Thoracic aorta (tissue), 2 donors: ENCODE results near the gene AMOTL2. TPM values are rescaled to one million over a fixed set of nuclear protein-coding genes. Genes with fewer than 3 reads are reported as not detected.

ENCODE experiments used
- ATAC-seq: fragments of 150-250 bp; one replicate; pipeline ENCODE4 v1.8.0; 2017; ENCODE audit warnings: low read depth; ENCODE audit not compliant: insufficient number of reproducible peaks, low FRiP score
- DNase-seq: peaks from one replicate; pipeline ENCODE4 v3.0.0-alpha.2; 2020; ENCODE audit warnings: low spot score
- H3K27ac ChIP-seq, 2 donors: fragments of 200-600 bp; sonication (generic); 1 replicate in 1 of 2; 2 replicates in 1 of 2; pipeline ENCODE4 v1.5.1; 2016; ENCODE audit warnings: mild to moderate bottlenecking in 2 of 2, moderate library complexity in 2 of 2
- H3K27me3 ChIP-seq: fragments of 200-600 bp; sonication (generic); replicated peaks from 2 replicates; pipeline ENCODE4 v1.6.0; 2016; ENCODE audit warnings: mild to moderate bottlenecking; ENCODE audit not compliant: insufficient read depth
- H3K36me3 ChIP-seq: fragments of 200-600 bp; sonication (generic); one replicate; pipeline ENCODE4 v1.5.1; 2016
- H3K4me1 ChIP-seq, 2 donors: fragments of 200-600 bp; sonication (generic); 1 replicate in 1 of 2; 2 replicates in 1 of 2; pipeline versions ENCODE4 v1.5.1 to v1.6.0; 2016; ENCODE audit warnings: low read depth in 2 of 2, mild to moderate bottlenecking in 1 of 2; ENCODE audit not compliant: control insufficient read depth in 1 of 2
- H3K4me3 ChIP-seq: fragments of 200-600 bp; sonication (generic); 2 replicates; pipeline ENCODE4 v1.5.1; 2016; ENCODE audit warnings: mild to moderate bottlenecking
- H3K9me3 ChIP-seq: fragments of 200-600 bp; sonication (generic); 2 replicates; pipeline ENCODE4 v1.5.1; 2016
- CTCF ChIP-seq: fragments of 200-600 bp; sonication (generic); IDR thresholded peaks from one replicate; pipeline ENCODE4 v1.5.1; 2019; ENCODE audit warnings: antibody characterized with exemption
- total RNA-seq, 2 donors: library from RNA; depleted of rRNA; stranded (reverse); fragments of >200 nt; gene quantifications; one replicate each; pipeline versions ENCODE4 v1.1.0 to v1.2.3, GENCODE V29; 2016

AMOTL2 gene
- total RNA-seq, 2 donors from 2014 or later: 62.4 to 161 TPM

- H3K27ac ChIP-seq: peak overlapping the region; percentile 73 to 98
- H3K4me1 ChIP-seq: peaks cover 66 to 83% of the 10 kb centered on the region in 2 donors
- DNase-seq (no peak), ATAC-seq (no peak)
- H3K36me3 ChIP-seq: peaks cover 55% of the 10 kb centered on the region
- no peaks in the 10 kb centered on the region for H3K27me3 ChIP-seq
- TF ChIP-seq CTCF: no peak
- no peaks in the 10 kb centered on the region for H3K9me3 ChIP-seq
- H3K4me3 ChIP-seq: no peak overlapping the region
Observed at GRCh38 chr3:134369231-134369741, 5.0 kb downstream of the AMOTL2 start.

GRCh38 chr3:134368751-134369105 lies 5.5 kb downstream of the AMOTL2 start:
- Histone ChIP-seq H3K9me3 (no peaks in the 10 kb centered on the region), H3K36me3 (peaks cover 56% of the 10 kb centered on the region), H3K4me1 (peaks cover 68 to 87% of the 10 kb centered on the region in 2 donors), H3K27me3 (no peaks in the 10 kb centered on the region), H3K4me3 (no peak overlapping the region), H3K27ac (peak overlapping the region; percentile 73 to 98)
- ATAC-seq (no peak), DNase-seq (no peak)
- TF ChIP-seq CTCF: no peak

GRCh38 chr3:134367869-134368750 lies 6.1 kb downstream of the AMOTL2 start:
- no peak for DNase-seq
- Histone ChIP-seq H3K27me3 (no peaks in the 10 kb centered on the region), H3K27ac (peak overlapping the region; percentile 73 to 98), H3K9me3 (no peaks in the 10 kb centered on the region), H3K4me1 (peaks cover 74 to 93% of the 10 kb centered on the region in 2 donors), H3K36me3 (peaks cover 62% of the 10 kb centered on the region), H3K4me3 (no peak overlapping the region)
- TF ChIP-seq CTCF: no peak
- ATAC-seq: no peak

- Histone ChIP-seq H3K36me3 (peaks cover 67% of the 10 kb centered on the region), H3K27ac (peak overlapping the region; percentile 73 to 81), H3K27me3 (no peaks in the 10 kb centered on the region), H3K9me3 (no peaks in the 10 kb centered on the region), H3K4me3 (no peak overlapping the region), H3K4me1 (peaks cover 73 to 98% of the 10 kb centered on the region in 2 donors)
- no peak for TF ChIP-seq CTCF
- ATAC-seq (no peak), DNase-seq (no peak)
Observed at GRCh38 chr3:134366928-134367811, 7.1 kb downstream of the AMOTL2 start.
